Fibroblast of pulmonary artery (primary cell): ENCODE data around the gene PNPLA5.
A peak's percentile ranks its signal among the peaks of the same experiment; 100 is the strongest.
"Not testable (repeated sequence)": the region's sequence is repeated elsewhere in the genome, so short reads cannot be mapped to it uniquely, and the experiment has no call there.

Source experiments
- DNase-seq: peaks from one replicate; pipeline ENCODE4 v3.0.0-alpha.2; 2010; ENCODE audit warnings: low read depth
- H3K4me3 ChIP-seq: replicated peaks from 2 replicates; pipeline ENCODE4 v1.5.1; 2011; ENCODE audit warnings: low read depth, mild to moderate bottlenecking, control low read depth, low read length, moderate library complexity
- TF ChIP-seq, protein P1 (sequence below): IDR thresholded peaks from 2 replicates; pipeline ENCODE4 v1.5.1; 2011; ENCODE audit warnings: mild to moderate bottlenecking, control low read depth, low read length, inconsistent platforms; ENCODE audit errors: missing control alignments

PNPLA5 gene

DNA sequence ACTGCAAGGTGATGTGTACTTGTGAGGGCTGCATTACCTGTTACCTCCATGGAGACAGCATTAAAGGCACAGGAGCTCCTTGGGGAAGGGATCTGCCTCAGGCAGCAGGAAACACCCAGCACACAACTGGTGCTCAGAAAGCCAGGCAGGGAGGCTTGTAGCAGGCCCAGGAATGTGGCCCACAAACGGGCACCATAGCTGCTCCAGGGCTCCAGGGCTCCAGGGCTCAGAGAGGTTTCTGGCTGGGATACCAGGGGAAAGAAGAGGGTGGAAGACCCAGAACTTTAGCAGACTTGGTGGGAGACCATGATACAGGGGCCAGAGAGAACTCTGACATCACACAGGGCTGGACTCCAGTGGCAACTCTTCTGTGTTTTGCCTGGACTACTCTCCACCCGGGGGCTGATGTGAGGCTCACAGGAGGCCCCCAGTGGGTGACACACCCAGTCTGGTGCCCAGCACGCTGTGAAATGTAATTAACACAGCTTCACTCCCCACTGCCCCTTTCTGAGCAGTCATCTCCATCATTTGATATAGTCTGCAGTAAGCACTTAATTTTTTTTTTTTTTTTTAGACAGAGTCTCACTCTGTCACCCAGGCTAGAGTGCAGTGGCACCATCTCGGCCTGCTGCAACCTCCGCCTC, 14.8 kb downstream of the PNPLA5 start:
- no peak overlapping the region for H3K4me3 ChIP-seq
- no peak for DNase-seq
- TF ChIP-seq, protein P1, sequence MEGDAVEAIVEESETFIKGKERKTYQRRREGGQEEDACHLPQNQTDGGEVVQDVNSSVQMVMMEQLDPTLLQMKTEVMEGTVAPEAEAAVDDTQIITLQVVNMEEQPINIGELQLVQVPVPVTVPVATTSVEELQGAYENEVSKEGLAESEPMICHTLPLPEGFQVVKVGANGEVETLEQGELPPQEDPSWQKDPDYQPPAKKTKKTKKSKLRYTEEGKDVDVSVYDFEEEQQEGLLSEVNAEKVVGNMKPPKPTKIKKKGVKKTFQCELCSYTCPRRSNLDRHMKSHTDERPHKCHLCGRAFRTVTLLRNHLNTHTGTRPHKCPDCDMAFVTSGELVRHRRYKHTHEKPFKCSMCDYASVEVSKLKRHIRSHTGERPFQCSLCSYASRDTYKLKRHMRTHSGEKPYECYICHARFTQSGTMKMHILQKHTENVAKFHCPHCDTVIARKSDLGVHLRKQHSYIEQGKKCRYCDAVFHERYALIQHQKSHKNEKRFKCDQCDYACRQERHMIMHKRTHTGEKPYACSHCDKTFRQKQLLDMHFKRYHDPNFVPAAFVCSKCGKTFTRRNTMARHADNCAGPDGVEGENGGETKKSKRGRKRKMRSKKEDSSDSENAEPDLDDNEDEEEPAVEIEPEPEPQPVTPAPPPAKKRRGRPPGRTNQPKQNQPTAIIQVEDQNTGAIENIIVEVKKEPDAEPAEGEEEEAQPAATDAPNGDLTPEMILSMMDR: no peak

DNA sequence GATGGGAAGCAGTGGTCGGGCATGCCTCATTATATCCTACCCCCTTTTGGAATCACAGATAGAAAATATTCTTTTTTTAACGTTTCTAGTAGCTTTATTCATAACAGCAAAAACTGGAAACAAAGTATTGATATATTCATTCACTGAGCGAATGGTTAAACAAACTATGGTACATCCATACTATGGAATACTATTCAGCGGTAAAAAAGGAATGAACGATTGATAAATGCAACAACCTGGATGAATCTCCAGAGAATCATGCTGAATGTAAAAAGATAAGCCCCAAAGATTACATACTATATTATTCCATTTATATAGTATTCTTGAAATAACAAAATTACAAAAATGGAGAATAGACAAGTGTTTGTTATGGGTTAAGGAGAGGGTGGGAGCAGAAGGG, 22.0 kb downstream of the PNPLA5 start:
- H3K4me3 ChIP-seq: no peak overlapping the region
- TF ChIP-seq, protein P1: no peak
- no peak for DNase-seq

DNA sequence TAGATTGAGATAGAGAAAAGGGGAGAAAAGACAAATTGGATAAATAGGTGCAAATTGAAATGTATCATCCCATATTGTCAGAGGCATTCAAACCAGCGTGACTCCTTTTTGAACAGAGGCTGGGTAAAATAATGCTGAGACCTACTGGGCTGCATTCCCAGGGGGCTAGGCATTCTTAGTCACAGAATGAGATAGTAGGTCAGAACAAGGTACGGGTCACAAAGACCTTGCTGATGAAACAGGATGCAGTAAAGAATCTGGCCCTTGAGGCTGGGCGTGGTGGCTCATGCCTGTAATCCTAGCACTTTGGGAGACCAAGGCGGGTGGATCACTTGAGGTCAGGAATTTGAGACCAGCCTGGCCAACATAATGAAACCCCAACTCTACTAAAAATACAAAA, 22.8 kb downstream of the PNPLA5 start:
- not testable (repeated sequence) for DNase-seq, H3K4me3 ChIP-seq

DNA sequence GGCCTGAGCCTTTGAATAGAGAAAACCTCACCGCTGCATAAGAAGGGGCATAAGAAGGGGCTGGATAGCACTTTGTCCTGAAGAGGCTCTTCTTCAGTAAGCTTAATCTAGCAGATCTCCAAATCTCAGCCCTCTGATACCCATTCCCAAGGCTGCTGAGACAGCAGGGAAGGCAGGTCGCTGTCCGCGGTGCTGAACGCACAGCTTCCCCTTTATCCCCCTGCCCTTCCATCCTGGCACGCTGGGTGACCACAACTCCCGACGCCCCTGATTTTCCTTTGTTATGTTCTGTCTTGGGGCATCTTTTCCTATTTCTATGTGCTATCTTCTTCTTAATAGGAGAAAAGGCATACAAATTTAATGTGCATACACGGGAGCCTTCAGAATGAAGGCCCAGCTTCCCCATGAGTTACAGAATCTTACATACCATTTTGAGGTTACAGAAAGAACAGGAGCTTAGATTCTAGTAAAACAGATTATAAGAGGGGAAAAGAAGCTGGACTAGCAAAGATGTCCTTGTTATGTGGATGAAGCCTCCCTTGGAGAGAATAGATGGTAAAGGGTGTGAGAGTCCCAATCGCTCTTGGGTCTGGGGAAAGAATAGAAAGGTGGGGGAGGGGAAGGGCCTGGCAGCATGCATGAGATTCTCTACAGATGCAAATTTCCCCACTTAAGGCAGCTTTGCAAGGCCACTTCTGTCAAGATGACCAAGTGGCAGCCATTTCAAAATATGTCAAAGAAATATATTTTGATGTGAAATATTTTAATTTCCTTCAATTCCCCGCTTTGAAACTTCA, 23.8 kb downstream of the PNPLA5 start:
- peak; percentile 70 for DNase-seq
- TF ChIP-seq, protein P1: no peak
- no peak overlapping the region for H3K4me3 ChIP-seq

DNA sequence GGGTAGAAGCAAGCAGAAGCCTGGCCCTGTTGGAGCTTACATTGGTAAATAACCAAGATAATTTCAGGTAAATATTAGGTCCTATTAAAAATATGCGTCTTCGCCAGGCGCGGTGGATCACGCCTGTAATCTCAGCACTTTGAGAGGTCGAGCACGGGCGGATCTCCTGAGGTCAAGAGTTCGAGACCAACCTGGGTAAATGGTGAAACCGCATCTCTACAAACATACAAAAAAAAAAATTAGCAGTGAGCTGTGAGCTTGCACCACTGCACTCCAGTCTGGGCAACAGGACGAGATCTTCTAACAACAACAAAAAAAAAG, 29.0 kb downstream of the PNPLA5 start:
- peak overlapping the region; percentile 43 for H3K4me3 ChIP-seq
- no peak for DNase-seq

DNA sequence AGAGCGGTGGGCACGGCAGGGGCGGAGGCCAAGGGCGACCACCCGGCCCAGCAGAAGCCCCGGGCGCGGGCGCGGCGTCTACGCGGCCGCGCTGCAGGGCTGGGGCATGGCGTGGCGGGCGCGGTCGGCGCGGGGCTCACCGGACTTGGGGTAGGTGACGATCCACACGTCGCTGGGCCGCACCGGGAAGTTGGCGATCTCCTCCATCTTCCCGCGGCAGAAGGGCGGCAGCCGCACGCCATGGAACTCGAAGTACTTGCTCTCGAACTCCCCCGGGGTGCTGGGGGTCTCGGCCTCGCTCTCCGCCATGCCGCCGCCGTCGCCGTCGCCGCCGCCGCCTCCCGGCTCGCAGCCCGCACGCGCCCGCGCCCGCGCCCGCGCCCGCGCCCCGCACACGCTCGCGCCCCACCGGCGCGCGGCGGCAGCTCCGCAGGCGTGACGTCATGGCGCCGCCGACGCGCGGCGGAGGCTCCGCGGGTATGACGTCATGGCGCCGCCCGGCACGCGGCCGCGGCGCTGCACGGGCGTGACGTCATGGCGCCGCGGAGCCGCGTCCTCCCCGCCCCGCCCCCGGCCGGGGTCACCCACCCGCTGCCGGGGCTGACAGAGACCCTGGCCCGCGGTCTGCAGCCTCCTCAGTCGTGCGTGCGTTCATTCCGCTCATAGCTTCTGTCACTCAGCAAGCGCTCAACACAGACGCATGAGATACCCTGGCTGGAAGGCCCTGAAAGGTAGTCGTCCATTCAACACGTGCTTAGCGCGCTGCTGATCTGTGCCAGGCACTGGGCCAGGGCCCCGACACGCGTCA, 29.5 kb downstream of the PNPLA5 start, which contains the start of gene SULT4A1:
Gene SULT4A1 (minus strand): TSS at position 440 of the 808 bp plus-strand sequence. CDS start 131 bp downstream, at position 309.
- H3K4me3 ChIP-seq: peak within 1 kb of the TSS; percentile 57
- TF ChIP-seq, protein P1: no peak
- DNase-seq: peak; percentile 62

More for the DNA sequence above, 29.0 kb downstream of the PNPLA5 start:
- TF ChIP-seq, protein P1: no peak

DNA sequence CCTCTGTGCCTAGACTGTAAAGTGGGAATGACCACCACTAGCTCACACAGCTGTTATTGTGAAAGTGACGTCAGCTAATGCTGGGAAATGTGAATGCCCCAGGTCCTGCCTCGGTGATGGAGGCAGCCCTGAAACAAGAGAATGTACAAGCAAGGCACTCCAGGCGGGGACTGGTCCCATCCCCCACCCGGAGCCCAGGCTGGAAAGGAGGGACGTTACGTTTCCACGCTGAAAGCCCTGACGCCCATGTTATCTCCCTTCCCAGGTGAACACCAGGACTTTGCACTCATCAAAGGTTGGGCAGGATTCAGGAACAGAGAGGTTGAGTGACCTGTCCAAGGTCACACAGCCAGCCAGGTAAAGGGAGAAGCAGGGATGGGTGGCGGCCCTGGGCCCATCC, 30.3 kb downstream of the PNPLA5 start:
- peak; percentile 39 for DNase-seq
- TF ChIP-seq, protein P1: no peak
- H3K4me3 ChIP-seq: peak overlapping the region; percentile 57
